ENCODE data around the gene ST6GALNAC4.
A peak's percentile ranks its signal among the peaks of the same experiment; 100 is the strongest.

The ST6GALNAC4 gene

DNA sequence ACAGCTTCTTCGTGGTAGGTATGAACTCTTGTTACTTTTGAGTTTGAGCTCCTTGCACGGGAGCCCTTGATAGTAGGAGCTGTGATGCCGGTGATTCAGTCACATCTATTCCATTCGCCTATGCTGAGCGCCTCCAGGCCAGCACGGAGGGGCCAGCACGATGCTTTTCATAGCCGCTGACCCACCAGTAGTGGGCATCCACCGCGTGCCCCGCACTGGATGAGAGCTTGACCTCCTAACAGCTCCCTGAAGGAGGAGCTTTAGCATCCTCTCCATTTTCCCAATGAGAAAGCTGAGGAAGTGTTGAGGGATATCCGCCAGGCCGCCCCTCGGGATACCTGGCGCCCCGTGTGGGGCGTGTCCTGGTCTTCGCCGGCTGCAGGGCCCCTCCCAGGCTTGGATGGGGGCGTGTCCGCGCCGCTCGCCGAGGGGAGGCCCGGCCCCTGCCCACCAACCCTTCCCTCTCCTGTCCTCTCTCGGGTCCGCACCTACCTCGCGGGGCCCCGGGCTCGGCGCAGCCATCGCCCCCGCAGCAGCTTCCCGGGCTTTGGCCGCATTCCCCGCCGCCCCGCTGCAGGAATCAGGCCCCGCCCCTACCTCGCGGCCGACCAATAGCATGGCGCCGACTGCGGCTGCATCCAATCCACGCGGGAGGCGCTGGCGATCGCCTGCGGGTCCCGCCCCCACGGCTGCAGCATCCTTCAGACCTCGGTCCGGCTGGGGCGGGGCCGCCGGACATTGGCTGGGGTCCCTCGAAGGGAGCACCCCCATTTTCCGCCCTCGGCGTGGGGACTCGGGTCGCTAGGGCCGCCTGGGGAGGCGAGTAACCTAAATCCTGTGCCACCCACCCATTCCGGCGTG lies 13.6 kb upstream of the ST6GALNAC4 start, which contains the start of gene PIP5KL1 (continued):
- TF ChIP-seq ZNF148 (tag by site-specific recombination; IDR thresholded peaks at IDR 0.05; ENCODE audit: borderline replicate concordance) (no peak), ELK4 (IDR thresholded peaks at IDR 0.05; ENCODE audit: borderline replicate concordance, low read depth, low read length) (no peak), MYNN (tag by site-specific recombination; IDR thresholded peaks at IDR 0.05; ENCODE audit: borderline replicate concordance) (no peak), HOXA7 (CRISPR knock-in tag; IDR thresholded peaks at IDR 0.05; ENCODE audit: borderline replicate concordance) (no peak), ZNF280C (tag by site-specific recombination; IDR thresholded peaks at IDR 0.05) (no peak), ZBTB49 (tag by site-specific recombination; IDR thresholded peaks at IDR 0.05; ENCODE audit: low read depth) (no peak), ZNF132 (tag by site-specific recombination; IDR thresholded peaks at IDR 0.05; ENCODE audit: borderline replicate concordance) (no peak), ZNF555 (tag by site-specific recombination; conservative IDR thresholded peaks at IDR 0.05) (no peak), PRDM1 (tag by site-specific recombination; IDR thresholded peaks at IDR 0.05) (no peak), ZXDB (tag by site-specific recombination; IDR thresholded peaks at IDR 0.05) (0 out of 2 replicates have a peak, but pooled peaks have one; percentile 46), ZNF501 (tag by site-specific recombination; IDR thresholded peaks at IDR 0.05) (no peak), ZNF112 (tag by site-specific recombination; IDR thresholded peaks at IDR 0.05) (no peak), ZNF664 (tag by site-specific recombination; IDR thresholded peaks at IDR 0.05) (no peak), ZNF26 (tag by site-specific recombination; IDR thresholded peaks at IDR 0.05) (no peak), ZFP41 (tag by site-specific recombination; IDR thresholded peaks at IDR 0.05; ENCODE audit: borderline replicate concordance) (no peak), ZNF580 (tag by site-specific recombination; IDR thresholded peaks at IDR 0.05) (no peak), KLF16 (tag by site-specific recombination; IDR thresholded peaks at IDR 0.05) (0 out of 2 replicates have a peak, but pooled peaks have one; percentile 43), ZNF248 (tag by site-specific recombination; IDR thresholded peaks at IDR 0.05) (no peak), ZNF2 (tag by site-specific recombination; IDR thresholded peaks at IDR 0.05) (no peak)
- TF ChIP-seq, protein P1, sequence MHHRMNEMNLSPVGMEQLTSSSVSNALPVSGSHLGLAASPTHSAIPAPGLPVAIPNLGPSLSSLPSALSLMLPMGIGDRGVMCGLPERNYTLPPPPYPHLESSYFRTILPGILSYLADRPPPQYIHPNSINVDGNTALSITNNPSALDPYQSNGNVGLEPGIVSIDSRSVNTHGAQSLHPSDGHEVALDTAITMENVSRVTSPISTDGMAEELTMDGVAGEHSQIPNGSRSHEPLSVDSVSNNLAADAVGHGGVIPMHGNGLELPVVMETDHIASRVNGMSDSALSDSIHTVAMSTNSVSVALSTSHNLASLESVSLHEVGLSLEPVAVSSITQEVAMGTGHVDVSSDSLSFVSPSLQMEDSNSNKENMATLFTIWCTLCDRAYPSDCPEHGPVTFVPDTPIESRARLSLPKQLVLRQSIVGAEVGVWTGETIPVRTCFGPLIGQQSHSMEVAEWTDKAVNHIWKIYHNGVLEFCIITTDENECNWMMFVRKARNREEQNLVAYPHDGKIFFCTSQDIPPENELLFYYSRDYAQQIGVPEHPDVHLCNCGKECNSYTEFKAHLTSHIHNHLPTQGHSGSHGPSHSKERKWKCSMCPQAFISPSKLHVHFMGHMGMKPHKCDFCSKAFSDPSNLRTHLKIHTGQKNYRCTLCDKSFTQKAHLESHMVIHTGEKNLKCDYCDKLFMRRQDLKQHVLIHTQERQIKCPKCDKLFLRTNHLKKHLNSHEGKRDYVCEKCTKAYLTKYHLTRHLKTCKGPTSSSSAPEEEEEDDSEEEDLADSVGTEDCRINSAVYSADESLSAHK (tag by site-specific recombination; IDR thresholded peaks at IDR 0.05) = no peak
- TF ChIP-seq, protein P2, sequence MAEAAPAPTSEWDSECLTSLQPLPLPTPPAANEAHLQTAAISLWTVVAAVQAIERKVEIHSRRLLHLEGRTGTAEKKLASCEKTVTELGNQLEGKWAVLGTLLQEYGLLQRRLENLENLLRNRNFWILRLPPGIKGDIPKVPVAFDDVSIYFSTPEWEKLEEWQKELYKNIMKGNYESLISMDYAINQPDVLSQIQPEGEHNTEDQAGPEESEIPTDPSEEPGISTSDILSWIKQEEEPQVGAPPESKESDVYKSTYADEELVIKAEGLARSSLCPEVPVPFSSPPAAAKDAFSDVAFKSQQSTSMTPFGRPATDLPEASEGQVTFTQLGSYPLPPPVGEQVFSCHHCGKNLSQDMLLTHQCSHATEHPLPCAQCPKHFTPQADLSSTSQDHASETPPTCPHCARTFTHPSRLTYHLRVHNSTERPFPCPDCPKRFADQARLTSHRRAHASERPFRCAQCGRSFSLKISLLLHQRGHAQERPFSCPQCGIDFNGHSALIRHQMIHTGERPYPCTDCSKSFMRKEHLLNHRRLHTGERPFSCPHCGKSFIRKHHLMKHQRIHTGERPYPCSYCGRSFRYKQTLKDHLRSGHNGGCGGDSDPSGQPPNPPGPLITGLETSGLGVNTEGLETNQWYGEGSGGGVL (tag by site-specific recombination; IDR thresholded peaks at IDR 0.05) = 0 out of 2 replicates have a peak, but pooled peaks have one; percentile 50
